ENCODE data around the gene DPP7. TPM values are rescaled to one million over a fixed set of nuclear protein-coding genes. Genes with fewer than 3 reads are reported as not detected.
A peak's percentile ranks its signal among the peaks of the same experiment; 100 is the strongest.

Gene DPP7
- total RNA-seq, 2 donors from 2014 or later = 172 to 236 TPM

DNA sequence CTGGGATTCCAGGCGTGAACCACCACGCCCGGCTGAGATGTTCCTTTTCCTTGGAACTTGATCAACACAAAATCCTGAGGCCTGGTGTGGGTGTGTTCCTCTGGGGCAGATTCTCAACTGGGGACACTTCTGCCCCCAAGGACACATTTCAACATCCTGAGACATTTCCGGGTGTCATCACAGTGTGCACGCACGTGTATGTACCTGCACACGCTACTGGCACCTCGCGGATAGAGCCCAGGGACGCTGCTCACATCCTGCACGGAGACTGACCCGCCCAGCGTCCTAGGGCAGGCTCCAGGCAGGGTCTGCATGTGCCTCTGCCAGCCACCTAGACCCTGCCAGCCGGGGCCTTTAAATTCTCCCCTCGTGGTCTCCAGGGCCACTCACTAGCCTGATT, 52.1 kb downstream of the DPP7 start:
- no peaks in the 10 kb centered on the region for H3K9me3 Mint-ChIP-seq
- no peak for DNase-seq (ENCODE audit: low spot score in 2 of 2)
- peak overlapping the region in 1 of 2 donors; percentile 17 for H3K27ac Mint-ChIP-seq
- H3K36me3 Mint-ChIP-seq = no peaks in the 10 kb centered on the region
- ATAC-seq = no peak

Other genes starting within 250 kb of the DPP7 start
- gene EDF1, start 248.4 kb downstream of the DPP7 start, total RNA-seq = 100 to 1,000 TPM; 272 to 274 TPM
- gene TRAF2, start 228.2 kb downstream of the DPP7 start, total RNA-seq = 10 to 100 TPM; 53.7 to 56.5 TPM
- gene FBXW5, start 170.0 kb downstream of the DPP7 start, total RNA-seq = 100 to 1,000 TPM in 1 of 2 donors, 10 to 100 TPM in 1; 66.9 to 107 TPM
- 1 to 10 TPM; 1.5 to 2.5 TPM for gene C8G, start 169.5 kb downstream of the DPP7 start, total RNA-seq
- gene LCN12, start 162.5 kb downstream of the DPP7 start, total RNA-seq = 1 to 10 TPM in 1 of 2 donors, under 1 TPM in 1; 0.64 to 2.0 TPM
- not detected for gene PTGDS, start 137.2 kb downstream of the DPP7 start, total RNA-seq
- not detected for gene LCNL1, start 131.7 kb downstream of the DPP7 start, total RNA-seq
- 10 to 100 TPM; 36.7 to 64.5 TPM for gene PAXX, start 122.3 kb downstream of the DPP7 start, total RNA-seq
- not detected for gene CLIC3, start 118.2 kb downstream of the DPP7 start, total RNA-seq
- gene ABCA2, start 86.5 kb downstream of the DPP7 start, total RNA-seq = 10 to 100 TPM; 17.8 to 21.9 TPM
- 1 to 10 TPM; 1.4 to 1.6 TPM for gene FUT7, start 82.6 kb downstream of the DPP7 start, total RNA-seq
- 10 to 100 TPM; 29.4 to 34.2 TPM for gene NPDC1, start 68.6 kb downstream of the DPP7 start, total RNA-seq
- under 1 TPM in 1 of 2 donors, not detected in 1; 0.27 TPM for gene ENTPD2, start 60.7 kb downstream of the DPP7 start, total RNA-seq
- gene SAPCD2, start 44.2 kb downstream of the DPP7 start, total RNA-seq = 10 to 100 TPM in 1 of 2 donors, 1 to 10 TPM in 1; 3.5 to 13.3 TPM
- 10 to 100 TPM in 1 of 2 donors, 1 to 10 TPM in 1; 7.5 to 28.2 TPM for gene UAP1L1, start 37.2 kb downstream of the DPP7 start, total RNA-seq
- 10 to 100 TPM; 23.8 to 41.4 TPM for gene MAN1B1, start 27.7 kb downstream of the DPP7 start, total RNA-seq
- under 1 TPM in 1 of 2 donors, not detected in 1; 0.10 TPM for gene GRIN1, start 24.4 kb upstream of the DPP7 start, total RNA-seq
- gene LRRC26, start 55.3 kb upstream of the DPP7 start, total RNA-seq = not detected
- gene TMEM210, start 57.3 kb upstream of the DPP7 start, total RNA-seq = not detected
- 10 to 100 TPM; 48.1 to 68.3 TPM for gene ANAPC2, start 73.8 kb upstream of the DPP7 start, total RNA-seq
- gene SSNA1, start 73.9 kb upstream of the DPP7 start, total RNA-seq = 10 to 100 TPM; 37.1 to 64.0 TPM
- gene TPRN, start 86.0 kb upstream of the DPP7 start, total RNA-seq = 1 to 10 TPM; 5.7 to 7.3 TPM
- 10 to 100 TPM; 15.3 to 27.1 TPM for gene TMEM203, start 90.9 kb upstream of the DPP7 start, total RNA-seq
- gene NDOR1, start 91.0 kb upstream of the DPP7 start, total RNA-seq = 10 to 100 TPM; 31.7 to 48.5 TPM
- gene RNF208, start 107.5 kb upstream of the DPP7 start, total RNA-seq = 1 to 10 TPM; 3.1 to 9.4 TPM
- gene CYSRT1, start 110.4 kb upstream of the DPP7 start, total RNA-seq = under 1 TPM; 0.34 to 0.64 TPM
- not detected for gene RNF224, start 112.8 kb upstream of the DPP7 start, total RNA-seq
- under 1 TPM in 1 of 2 donors, not detected in 1; 0.12 TPM for gene SLC34A3, start 116.2 kb upstream of the DPP7 start, total RNA-seq
- 100 to 1,000 TPM; 277 to 307 TPM for gene TUBB4B, start 126.6 kb upstream of the DPP7 start, total RNA-seq
- not detected for gene STPG3, start 136.6 kb upstream of the DPP7 start, total RNA-seq
- gene NELFB, start 140.6 kb upstream of the DPP7 start, total RNA-seq = 10 to 100 TPM; 57.6 to 58.4 TPM
- 1 to 10 TPM; 2.6 to 8.8 TPM for gene TOR4A, start 163.0 kb upstream of the DPP7 start, total RNA-seq
- gene NRARP, start 187.5 kb upstream of the DPP7 start, total RNA-seq = 1 to 10 TPM in 1 of 2 donors, under 1 TPM in 1; 0.61 to 3.1 TPM

Data from activated naive CD4-positive, alpha-beta T cell treated with anti-CD3 and anti-CD28 coated beads, Interleukin-2, amount 50 U/mL, for 72 hours (primary cell).